AG09309 (cell line): ENCODE results near the gene SRPX2.

Experiments used
- DNase-seq: peaks from one replicate; pipeline ENCODE4 v3.0.0-alpha.2; 2010; ENCODE audit warnings: low read depth
- H3K4me3 ChIP-seq: 2 replicates; pipeline ENCODE4 v1.5.1; 2011; ENCODE audit warnings: mild to moderate bottlenecking, low read depth, low read length, moderate library complexity; ENCODE audit not compliant: control insufficient read depth
- CTCF ChIP-seq: IDR thresholded peaks from 2 replicates; pipeline ENCODE4 v1.5.1; 2011; ENCODE audit warnings: mild to moderate bottlenecking, low read depth, low read length, inconsistent platforms; ENCODE audit not compliant: insufficient read depth, control insufficient read depth; ENCODE audit errors: missing control alignments

Gene SRPX2

GRCh38 chrX:100648458-100649417, 4.7 kb downstream of the SRPX2 start:
- no peak overlapping the region for H3K4me3 ChIP-seq
- DNase-seq: no peak
- no peak for TF ChIP-seq CTCF

- peak; percentile 75 for DNase-seq
- H3K4me3 ChIP-seq: no peak overlapping the region
- no peak for TF ChIP-seq CTCF
Observed at GRCh38 chrX:100649550-100650356, 5.8 kb downstream of the SRPX2 start.

- DNase-seq: no peak
- H3K4me3 ChIP-seq: no peak overlapping the region
- TF ChIP-seq CTCF: no peak
Observed at GRCh38 chrX:100650841-100651240, 6.8 kb downstream of the SRPX2 start.

- no peak for TF ChIP-seq CTCF
- DNase-seq: no peak
- H3K4me3 ChIP-seq: no peak overlapping the region
Observed at GRCh38 chrX:100652266-100652665, 8.3 kb downstream of the SRPX2 start.

GRCh38 chrX:100654261-100654660, 10.3 kb downstream of the SRPX2 start:
- no peak overlapping the region for H3K4me3 ChIP-seq
- DNase-seq: no peak
- TF ChIP-seq CTCF: peak; percentile 9

GRCh38 chrX:100658941-100659381, 15.0 kb downstream of the SRPX2 start:
- DNase-seq: no peak
- no peak overlapping the region for H3K4me3 ChIP-seq
- no peak for TF ChIP-seq CTCF
